HG02623 (cell line): ENCODE results near the gene SCYL2.
A peak's percentile ranks its signal among the peaks of the same experiment; 100 is the strongest.
"Not testable (repeated sequence)": the region's sequence is repeated elsewhere in the genome, so short reads cannot be mapped to it uniquely, and the experiment has no call there.

Experiments
- ATAC-seq: cut with Tn5 transposase; IDR thresholded peaks from one replicate; pipeline ENCODE4 v1.9.1; 2021; ENCODE audit warnings: moderate library complexity; ENCODE audit not compliant: unreplicated experiment

The SCYL2 gene

DNA sequence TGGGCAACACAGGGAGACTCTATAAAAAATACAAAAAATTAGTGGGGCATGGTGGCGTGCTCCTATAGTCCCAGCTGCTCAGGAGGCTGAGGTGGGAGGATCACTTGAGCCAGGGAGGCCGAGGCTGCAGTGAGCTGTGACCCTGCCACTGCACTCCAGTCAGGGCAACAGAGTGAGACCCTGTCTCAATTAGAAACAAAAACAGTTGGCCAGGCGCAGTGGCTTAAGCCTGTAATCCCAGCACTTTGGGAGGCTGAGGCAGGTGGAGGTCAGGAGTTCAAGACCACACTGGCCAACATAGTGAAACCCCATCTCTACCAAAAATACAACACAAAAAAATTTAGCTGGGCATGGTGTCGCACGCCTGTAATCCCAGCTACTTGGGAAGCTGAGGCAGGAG lies 1.9 kb upstream of the SCYL2 start:
- ATAC-seq, result not testable (repeated sequence)

DNA sequence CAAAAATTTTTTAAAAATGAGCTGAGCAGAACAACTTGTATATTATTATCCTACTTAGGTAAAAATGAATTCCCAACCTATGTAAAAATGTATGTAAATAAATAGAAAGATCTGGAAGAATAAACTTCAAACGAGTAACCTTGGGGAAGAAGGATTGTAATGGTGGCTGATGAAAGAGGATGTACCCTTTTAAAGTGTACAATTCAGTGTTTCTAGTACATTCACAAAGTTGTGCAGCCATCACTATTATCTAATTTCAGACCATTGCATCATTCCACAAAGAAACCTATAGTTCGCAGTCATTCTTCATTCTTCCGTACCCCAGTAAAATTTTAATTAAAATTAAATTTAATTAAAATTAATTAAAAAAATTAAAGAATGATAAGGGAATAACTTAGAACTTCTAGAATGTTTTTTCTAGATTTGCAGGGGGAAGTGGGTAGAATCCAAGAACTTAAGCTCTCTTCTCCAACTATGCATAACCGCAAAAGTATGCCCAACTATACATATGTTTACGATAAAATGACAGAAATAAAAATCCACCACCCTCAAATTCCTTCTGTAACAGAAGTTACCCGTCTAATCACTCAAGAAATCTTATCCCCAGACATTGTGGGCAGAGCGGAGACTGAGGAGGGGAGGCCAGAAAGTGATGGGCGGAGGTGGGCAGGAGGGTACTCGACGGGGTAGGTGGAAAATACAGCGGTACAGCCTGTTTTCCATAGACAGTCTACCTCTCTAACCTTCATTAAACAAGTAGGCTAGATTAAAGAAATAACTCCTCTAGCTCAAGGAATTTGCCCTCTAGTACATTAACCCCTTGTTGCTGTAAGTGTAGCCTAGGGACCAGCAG lies 1.0 kb upstream of the SCYL2 start:
- ATAC-seq, result peak; percentile 6

DNA sequence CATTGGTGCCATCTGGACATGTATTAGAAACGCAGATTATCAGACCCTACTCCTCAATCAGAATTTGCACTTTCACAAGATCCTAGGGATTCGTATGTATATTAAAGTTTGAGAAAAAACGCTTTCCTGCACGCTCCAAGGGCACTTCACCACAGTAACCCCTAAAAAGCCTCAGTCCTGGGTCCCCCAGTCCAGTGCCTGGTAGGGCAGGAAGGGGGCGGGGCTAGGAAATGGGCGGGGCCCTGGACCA lies 467 bp upstream of the SCYL2 start:
- ATAC-seq, result peak; percentile 74

DNA sequence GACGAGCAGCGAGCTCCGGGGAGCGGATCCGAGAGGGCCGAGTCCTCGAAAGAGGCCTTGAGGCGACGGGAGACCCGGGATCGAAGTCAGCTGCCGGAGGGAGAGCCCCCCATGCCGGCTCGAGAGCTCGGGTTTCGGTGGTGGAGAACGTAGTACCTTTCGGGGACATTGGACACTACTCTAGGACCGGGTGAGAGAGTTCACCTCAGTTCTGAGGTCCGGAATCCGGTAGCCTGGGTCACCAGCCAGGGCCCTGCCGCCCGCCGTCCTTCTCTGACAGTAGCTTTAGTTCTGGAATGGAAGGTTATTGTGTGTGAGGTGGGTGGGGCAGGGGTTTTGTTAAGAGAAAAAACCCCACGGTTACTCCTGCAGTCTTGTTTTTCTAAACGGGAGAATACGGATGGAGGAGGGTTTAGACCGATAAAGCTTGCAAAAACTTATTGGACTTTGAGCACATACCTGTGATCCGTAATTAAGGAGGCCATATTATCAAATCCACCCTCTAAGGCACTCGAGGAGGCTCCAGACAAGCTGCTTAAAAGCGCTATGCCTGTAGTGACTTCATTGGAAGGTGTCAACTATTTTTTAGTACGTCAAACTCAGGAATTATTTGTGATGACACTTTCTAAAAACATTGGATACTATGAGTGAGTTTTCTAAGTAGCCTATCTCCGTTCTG lies 765 bp downstream of the SCYL2 start:
- peak; percentile 6 for ATAC-seq

DNA sequence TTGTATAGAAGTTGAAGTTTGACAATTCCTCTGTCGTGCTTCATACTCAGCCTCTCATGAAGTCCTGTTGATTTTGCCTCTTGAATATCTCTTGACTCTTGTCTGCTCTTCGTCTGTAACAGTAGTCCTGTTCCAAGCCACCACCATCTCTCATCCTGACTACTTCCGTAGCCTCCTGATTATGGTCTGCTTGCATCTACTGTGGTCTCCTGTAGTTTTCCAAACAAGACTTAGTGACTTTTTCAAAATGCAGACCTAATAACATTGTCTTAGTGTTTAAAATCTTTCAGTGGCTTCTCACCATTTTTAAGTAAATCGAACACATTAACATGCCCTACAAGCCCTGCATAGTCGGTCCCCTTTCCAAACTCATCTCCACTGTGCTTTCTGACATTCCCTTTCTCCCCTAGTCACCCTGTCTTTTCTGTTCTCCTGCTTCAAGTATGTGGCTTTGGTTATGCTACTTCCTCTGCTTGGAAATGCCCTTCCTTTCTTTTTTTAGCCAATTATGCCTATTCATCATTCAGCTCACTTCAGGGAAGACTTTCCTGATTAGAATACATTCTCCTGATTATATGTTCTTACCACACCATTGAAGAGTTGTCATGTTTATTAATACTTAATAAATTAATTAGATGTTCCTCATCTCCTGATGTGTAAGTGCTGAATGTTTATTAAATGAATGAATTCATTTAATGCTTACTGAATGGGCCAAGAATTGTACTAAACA lies 2.0 kb downstream of the SCYL2 start:
- ATAC-seq, result no peak

DNA sequence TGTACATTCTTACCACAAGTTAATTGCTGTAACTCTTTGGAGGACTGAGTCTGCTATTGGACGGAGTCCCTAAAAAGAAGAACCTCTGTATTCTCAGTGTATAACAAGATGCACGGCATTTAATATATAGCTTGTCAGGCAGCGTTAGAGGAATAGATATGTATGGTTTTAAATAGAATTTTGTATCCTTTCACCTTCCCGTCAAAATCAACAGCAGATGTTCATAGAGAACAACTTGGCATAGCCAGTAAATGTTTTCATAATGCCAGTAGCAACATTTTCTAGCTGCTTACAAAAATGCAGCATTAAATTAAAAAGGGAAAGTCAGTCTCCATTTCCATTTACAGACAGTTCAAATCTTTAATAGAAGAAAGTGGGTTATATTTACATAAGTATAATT lies 6.8 kb downstream of the SCYL2 start:
- no peak for ATAC-seq

DNA sequence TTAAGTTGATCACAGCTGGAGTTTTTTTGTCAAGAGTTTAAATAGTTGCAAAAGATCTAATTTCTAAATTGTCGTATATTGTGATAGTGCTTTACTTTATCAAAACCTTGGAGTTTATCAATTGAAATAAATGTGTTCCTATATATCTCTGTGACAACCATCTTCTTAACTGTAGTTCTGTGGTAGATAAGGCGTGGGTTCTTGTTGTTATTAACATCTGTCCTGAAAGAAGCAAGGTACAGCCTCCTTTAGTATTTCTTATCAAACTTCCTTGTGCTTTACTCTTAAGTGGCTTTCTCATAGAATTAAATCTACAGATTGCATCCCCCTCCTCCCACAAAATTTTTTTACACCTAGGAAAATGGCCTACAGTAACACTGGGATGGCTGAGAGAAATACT lies 7.3 kb downstream of the SCYL2 start:
- no peak for ATAC-seq

DNA sequence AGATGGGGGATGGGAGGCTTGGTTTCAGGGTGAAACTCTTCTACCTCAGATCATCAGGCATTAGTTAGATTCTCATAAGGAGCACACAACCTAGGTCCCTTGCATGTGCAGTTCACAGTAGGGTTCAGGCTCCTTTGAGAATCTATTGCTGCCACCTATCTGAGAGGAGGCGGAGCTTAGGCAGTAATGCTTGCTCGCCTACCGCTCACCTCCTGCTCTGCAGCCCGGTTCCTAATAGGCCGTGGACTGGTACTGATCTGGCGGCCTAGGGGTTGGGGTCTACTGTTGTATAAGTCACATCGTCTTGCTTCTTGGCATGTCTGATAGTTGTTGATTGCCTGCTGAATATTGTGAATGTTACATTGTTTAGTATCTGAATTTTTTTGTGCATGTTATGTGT lies 12.2 kb downstream of the SCYL2 start:
- ATAC-seq, result no peak

DNA sequence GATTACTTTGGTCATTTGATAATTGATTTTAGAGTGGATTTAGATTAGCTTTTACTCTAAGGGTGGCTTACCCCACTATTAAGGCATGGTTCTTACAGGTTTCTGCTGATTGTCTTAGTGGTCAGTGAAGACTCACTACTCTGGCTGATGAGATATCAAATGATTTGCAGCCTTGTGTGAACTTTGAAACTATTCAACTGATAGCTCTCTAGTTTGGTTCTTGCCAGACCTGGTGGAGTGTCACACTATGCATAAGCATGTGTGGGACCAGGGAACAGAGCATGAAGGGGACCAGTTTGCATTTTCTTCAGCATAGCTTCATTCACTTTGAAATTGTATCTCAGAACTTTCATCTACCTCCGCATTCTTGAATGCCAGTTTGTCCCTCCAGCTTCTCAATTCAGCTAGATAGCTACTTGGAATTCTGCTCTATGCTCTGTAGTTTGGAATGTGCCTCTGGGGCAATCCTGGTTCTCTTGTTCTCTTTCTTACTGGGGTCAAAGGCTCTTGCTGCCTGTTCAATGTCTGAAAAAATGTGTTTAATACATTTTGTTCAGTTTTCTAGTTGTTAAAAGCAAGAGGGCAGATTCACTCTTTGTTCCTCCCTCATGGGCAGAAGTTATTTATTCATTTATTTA lies 12.7 kb downstream of the SCYL2 start:
- ATAC-seq, result no peak

DNA sequence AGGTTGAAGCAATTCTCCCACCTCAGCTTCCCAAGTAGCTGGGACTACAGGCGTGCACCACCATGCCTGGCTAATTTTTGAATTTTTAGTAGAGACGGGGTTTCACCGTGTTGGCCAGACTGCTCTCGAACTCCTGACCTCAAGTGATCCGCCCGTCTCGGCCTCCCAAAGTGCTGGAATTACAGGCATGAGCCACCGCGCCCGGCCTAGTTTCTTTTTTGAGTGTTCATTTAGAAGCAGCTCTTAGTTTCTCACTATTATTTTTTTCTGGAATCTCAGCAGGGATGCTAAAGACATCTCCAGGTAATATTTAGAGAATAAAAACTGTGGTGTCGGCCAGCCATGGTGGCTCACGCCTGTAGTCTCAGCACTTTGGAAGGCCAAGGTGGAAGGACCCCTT lies 17.6 kb downstream of the SCYL2 start:
- ATAC-seq, result not testable (repeated sequence)

DNA sequence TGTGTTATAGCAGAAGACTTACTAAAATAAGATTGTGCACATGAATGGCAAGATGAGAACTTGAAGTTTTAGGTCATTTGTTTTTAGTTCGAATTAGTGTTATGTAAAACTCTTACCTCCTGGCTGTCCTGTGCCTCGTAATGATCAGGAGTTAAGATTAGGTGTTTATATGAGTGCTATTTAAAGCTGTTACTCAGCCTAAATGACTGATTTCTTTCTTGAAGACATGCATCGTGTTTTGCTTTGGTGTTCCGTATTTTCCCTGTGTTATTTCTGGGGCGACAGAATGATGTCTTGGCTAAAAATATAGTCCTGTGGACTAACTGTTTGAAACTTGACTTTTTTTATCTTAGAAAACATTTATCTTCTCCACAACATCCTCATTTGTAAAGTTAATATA lies 22.1 kb downstream of the SCYL2 start:
- no peak for ATAC-seq

DNA sequence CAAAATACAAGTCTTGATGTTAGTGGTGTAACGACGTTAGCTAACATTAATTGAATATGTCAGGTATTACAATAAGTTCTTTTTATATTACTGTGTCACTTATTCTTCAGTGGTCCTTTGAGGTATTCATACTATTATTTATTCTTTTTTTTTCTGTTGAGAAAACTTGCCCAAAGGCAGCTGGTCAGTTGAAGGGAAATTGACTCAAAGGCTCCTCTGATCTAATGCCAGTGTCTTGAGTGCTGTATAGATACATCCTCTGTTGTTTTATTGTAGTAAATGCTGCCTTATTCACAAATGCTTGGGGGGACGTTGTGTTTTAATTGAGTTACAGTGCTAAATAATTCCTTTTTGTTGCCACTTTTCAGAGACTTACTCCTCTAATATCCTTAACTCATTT lies 23.0 kb downstream of the SCYL2 start:
- ATAC-seq, result no peak

DNA sequence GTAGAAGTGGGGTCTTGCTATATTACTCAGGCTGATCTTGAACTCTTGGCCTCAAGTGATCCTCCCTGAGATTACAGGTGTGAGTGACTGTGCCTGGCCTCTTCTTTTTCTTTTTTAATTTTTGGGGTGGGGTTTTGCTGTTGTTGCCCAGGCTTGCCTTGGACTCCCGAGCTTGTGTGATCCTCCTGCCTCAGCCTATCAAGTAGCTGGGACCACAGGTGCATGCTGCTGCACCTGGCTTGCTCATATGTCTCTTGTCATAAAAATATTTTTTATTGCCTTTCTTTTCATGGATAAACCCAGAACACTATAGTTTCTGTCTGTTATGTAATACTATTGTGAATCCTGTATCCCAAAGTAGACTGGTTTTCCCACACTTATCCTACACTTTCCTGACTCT lies 26.0 kb downstream of the SCYL2 start:
- ATAC-seq, result no peak

DNA sequence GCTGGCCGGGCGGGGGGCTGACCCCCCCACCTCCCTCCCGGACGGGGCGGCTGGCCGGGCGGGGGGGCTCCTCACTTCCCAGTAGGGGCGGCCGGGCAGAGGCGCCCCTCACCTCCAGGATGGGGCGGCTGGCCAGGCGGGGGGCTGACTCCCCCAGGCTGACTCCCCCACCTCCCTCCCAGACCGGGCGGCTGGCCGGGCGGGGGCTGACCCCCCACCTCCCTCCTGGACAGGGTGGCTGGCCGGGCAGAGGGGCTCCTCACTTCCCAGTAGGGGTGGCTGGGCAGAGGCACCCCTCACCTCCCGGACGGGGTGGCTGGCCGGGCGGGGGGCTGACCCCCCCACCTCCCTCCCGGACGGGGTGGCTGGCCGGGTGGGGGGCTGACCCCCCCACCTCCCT lies 27.4 kb downstream of the SCYL2 start:
- ATAC-seq, result not testable (repeated sequence)

DNA sequence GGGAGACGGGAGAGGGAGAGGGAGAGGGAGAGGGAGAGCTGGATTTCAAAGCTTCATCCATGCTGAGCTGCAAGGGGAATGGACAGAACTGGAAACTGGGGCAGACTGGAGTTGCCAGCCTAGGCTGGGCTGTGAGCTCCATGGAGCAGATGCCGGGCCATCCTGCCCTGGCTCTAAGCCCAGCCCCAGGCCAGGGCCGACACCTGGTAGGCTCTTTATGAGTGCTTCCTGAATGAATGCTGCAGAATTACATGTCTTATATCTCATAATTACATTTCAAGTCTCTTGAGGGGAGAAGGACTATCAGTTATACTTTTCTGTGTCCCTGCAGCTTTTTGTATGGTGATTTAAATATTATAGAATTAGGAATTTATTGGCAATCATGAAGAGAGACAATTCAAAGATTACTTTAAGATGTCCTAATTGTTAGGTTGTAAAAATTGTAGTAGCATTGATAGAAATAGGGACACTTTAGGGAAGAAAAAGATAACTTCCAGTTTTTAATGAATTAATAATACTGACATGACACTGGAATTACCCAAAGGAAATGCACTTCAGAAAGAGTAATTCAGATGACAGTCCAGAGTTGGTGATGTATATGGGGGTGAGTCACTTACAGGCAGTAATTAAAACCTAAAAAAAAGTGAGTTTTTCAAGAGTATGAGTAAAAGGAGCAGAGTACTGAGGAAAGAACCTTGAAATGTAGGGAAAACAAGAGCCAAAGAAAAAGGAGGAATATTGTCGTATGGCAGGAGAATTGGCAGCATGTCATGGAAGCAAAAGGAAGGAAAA lies 29.0 kb downstream of the SCYL2 start:
- no peak for ATAC-seq

DNA sequence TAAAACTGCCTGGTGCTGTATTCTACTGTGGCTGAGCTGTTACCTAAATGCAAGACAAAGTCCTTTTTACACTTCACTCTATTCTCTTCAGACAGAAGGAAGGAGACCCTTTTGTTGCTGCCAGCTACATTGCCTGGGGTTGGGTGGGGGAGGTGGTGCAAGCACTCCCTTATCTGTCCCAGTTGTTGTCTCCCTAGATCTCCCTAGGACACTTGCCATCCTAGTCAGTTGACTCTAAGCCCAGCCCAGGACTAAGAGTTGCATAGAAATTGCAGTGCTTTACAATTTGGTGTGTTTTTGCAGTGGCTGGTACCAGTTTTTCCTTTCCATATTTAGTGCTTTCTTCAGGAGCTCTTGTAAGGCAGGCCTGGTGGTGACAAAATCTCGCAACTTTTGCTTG lies 35.1 kb downstream of the SCYL2 start:
- ATAC-seq, result no peak

DNA sequence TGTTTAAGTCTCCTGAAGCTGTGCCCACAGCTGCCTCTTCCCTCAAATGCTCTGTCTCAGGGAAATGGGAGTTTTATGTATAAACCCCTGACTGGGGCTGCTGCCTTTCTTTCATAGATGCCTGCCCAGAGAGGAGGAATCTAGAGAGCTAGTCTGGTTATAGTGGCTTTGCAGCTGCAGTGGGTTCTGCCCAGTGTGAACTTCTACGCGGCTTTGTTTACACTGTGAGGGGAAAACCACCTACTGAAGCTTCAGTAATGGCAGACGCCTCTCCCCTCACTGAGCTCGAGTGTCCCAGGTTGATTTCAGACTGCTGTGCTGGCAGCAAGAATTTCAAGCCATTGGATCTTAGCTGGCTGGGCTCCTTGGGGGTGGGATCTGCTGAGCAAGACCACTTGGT lies 36.9 kb downstream of the SCYL2 start:
- no peak for ATAC-seq

DNA sequence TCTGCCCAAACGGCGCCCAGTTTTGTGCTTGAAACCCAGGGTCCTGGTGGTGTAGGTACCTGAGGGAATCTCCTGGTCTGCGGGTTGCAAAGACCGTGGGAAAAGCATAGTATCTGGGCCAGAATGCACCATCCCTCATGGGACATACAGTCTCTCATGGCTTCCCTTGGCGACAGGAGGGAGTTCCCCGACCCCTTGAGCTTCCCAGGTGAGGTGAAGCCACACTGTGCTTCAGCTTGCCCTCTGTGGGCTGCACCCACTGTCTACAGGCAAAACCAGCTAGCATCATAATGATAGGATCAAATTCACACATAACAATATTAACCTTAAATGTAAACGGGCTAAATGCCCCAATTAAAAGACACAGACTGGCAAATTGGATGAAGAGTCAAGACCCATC lies 37.4 kb downstream of the SCYL2 start:
- not testable (repeated sequence) for ATAC-seq

DNA sequence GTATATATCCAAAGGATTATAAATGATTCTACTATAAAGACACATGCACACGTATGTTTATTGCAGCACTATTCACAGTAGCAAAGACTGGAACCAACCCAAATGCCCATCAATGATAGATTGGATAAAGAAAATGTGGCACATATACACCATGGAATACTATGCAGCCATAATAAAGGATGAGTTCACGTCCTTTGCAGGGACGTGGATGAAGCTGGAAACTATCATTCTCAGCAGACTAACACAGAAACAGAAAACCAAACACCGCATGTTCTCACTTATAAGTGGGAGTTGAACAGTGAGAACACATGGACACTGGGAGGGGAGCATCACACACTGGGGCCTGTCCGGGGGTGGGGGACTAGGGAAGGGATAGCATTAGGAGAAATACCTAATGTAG lies 41.2 kb downstream of the SCYL2 start:
- ATAC-seq, result not testable (repeated sequence)

DNA sequence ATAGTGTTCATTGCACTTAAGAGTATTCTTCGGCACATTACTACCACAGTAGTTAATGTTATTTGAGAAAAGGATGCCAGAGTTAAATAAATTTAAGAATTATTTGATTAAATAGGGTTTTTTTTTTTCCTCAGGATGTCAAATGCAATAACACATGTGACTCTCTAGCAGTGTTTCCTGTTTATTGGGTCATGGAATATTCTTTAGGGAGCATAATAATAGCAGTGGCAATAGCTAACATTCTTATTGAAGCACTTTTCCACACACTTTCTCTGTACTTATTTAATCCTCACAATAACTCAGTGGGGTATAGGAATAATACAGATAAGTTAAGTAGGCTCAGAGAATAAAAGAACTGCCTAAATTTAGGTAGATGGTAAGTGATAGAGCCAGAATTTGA lies 44.3 kb downstream of the SCYL2 start:
- no peak for ATAC-seq

DNA sequence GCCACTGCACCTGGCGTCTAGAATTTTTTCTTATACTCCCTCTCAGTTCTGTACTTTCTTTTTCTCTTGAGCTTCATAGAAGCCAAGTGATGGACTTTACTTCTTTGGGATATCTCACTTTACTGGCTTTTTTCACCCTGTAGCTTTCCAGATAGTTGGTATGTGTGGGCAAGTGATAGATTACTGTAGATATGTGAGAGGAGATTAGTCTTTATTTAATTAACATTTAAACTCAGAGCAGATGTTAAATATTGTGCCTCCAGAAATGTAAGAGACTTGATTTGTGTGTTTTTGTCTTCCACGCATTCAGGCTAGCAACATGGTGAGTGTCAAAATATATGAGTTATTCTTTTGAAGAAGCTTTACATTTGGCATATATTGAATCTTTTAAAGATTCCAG lies 50.4 kb downstream of the SCYL2 start:
- ATAC-seq, result no peak
